T-helper 1 cell (primary cell): ENCODE measurements around the gene FITM1.
"Not testable (repeated sequence)": the region's sequence is repeated elsewhere in the genome, so short reads cannot be mapped to it uniquely, and the experiment has no call there.

Experiments
- DNase-seq, 5 donors: peaks; one replicate each; pipeline ENCODE4 v3.0.0-alpha.2; 2012 to 2020

The FITM1 gene

DNA sequence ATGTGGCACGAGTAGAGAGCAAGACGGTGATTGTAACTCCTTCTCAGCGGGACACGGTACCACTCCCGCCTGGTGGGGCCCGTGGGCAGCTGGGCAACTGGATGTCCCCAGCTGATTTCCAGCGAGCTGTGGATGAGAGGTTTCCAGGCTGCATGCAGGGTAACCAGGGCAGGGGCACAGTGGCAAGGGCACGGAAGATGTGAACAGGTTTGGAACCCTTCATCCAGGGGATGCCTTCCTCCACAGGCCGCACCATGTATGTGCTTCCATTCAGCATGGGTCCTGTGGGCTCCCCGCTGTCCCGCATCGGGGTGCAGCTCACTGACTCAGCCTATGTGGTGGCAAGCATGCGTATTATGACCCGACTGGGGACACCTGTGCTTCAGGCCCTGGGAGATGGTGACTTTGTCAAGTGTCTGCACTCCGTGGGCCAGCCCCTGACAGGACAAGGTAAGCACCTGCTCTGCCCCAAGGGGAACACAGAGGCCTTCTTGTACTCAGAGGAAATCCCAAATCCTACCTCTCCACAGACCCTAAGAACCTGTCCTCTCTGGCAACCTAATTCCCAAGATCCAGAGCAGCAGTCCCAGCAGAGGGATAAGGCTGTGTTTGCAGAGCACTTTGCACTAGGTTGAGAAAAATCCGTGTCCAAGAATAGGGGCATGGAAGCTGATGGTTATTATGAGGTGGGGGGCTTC is 32.1 kb upstream of the FITM1 start:
- DNase-seq: no peak

DNA sequence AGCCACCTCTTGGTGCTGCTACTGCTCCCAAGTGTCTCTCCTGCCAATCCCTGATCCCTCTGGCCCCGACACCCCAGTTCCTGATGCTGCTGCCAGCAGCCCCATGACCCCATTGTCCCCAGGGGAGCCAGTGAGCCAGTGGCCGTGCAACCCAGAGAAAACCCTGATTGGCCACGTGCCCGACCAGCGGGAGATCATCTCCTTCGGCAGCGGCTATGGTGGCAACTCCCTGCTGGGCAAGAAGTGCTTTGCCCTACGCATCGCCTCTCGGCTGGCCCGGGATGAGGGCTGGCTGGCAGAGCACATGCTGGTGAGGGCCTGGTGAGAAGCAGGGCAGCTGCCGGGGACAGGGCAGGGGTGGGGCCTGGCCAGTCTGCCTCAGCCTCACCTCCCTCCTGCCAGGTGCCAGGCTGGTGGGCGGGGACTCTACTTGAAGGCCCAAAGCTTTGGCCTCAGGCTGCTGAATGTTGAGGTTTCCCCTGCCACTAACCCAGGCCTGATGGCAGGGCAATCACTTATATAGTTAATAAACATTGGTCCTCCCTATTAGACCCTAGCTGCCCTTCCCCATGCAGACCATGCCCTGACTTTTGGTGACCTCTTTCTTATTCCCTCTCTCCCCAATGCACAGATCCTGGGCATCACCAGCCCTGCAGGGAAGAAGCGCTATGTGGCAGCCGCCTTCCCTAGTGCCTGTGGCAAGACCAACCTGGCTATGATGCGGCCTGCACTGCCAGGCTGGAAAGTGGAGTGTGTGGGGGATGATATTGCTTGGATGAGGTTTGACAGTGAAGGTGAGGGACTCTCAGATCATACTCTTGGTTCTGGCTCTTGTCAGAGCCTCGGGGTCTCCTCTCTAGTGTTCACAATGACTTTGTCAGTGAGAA is 31.3 kb upstream of the FITM1 start:
- no peak for DNase-seq

GRCh38 chr14:24100197-24100981 is 30.1 kb upstream of the FITM1 start:
- DNase-seq: no peak

GRCh38 chr14:24100982-24101494 is 29.4 kb upstream of the FITM1 start:
- no peak for DNase-seq

DNA sequence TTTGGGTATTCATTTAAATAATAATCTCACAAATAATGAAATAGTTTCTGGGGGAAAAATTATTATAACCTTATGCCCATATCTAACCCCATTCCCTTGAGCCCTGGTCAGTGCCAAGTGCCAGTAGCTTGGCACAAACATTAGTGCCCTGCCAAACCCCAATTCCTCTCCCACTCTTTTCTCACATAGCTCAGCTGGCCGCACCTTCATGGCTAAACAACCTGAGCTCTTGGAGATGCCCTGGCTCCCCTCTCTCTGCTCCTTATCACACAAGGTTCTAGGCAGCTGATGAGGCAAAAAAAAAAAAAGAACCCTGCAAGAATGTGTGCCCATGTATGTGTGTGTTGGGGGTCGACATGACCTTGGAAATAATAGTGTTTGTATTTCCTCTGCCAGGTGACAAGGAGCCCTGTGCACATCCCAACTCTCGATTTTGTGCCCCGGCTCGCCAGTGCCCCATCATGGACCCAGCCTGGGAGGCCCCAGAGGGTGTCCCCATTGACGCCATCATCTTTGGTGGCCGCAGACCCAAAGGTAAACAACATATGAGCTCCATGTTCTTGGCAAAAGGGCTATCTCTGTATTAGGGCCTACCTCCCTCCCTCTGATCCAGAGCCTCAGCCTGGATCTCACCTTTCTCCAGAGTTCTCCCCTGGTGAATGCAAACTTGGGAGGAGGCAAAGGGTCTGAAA is 28.0 kb upstream of the FITM1 start:
- no peak for DNase-seq

GRCh38 chr14:24103451-24103850 is 27.0 kb upstream of the FITM1 start:
- DNase-seq: no peak

DNA sequence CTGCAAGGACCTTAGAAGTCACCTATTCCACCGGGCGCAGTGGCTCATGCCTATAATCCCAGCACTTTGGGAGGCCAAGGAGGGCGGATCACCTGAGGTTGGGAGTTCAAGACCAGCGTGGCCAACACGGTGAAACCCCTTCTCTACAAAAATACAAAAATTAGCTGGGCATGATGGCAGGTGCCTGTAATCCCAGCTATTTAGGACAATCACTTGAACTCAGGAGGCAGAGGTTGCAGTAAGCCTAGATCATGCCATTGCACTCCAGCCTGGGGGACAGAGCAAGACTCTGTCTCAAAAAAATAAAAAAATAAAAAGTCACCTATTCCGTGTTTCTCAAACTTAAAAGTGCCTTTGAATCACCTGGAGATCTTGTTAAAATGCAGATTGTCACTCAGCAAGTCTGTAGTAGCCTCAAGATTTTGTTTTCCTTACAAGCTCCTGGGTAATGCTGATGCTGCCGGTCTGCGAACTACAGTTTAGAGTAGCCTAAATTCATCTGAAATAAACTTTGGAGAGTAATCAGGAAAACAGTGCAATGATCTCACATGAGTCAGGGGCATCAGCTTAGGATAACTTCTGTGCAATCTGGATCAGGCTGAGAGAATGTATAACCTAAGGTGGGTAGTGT is 24.7 kb upstream of the FITM1 start:
- not testable (repeated sequence) for DNase-seq

DNA sequence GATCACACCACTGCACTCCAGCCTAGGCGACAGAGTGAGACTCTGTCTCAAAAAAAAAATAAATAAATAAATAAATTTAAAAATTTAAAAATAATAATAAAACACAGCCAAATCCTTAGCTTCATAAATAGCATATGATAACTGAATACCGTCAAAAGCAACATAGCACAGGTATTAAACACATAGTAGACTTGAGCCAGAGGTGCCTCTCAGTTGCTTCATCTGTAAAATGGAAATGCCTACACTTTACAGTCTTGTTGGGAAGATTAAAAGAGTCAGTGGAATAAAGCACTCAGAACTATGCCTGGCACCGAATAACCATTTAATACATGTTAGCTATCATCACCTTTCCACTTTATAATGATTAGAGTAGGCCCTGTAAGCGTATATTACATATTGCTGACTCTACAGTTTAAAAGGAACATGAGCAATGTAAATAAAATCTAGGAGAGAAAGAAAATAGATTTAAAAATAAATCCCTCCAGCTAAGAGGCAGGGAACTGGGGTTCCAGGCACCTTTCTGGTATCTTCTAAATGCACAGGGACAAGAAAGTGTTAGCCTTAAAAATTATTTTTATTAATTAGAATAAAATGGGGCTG is 23.7 kb upstream of the FITM1 start:
- no peak for DNase-seq

GRCh38 chr14:24108336-24108874 is 22.1 kb upstream of the FITM1 start:
- DNase-seq: no peak

- DNase-seq: no peak
Measured at GRCh38 chr14:24110060-24110459, 20.4 kb upstream of the FITM1 start.

DNA sequence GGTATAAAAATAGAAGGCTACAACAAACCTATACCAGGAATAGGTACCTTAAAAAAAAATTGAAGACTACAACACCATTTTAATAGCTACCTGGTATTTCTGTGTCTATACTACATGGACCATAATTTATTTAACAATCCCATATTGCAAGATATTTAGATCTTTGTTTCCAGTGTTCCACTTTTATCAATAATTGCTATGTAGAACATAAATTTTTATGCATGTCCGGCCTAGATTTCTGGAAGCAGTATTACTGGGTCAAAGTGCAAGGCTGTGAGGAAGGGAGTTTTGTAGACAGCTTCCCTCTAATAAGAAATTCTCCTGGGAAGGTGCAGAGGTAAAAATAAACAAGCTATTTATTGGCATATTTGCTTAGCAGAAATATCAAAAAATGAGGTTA is 19.9 kb upstream of the FITM1 start:
- no peak for DNase-seq

GRCh38 chr14:24113379-24113800 is 17.1 kb upstream of the FITM1 start:
- no peak for DNase-seq

GRCh38 chr14:24113801-24114531 is 16.5 kb upstream of the FITM1 start:
- DNase-seq: peak; percentile 60 to 90 (median 70)

GRCh38 chr14:24114532-24115421 is 15.7 kb upstream of the FITM1 start, which contains the start of the genes DCAF11 and NRL:
Gene DCAF11, plus strand, starts transcription at chr14:24114777. Its CDS starts 818 bp downstream, at chr14:24115595.
Gene NRL, minus strand, starts transcription at chr14:24114949. Its CDS starts 32,101 bp downstream, at chr14:24082848.
- peak; percentile 98 to 100 (median 98) for DNase-seq

DNA sequence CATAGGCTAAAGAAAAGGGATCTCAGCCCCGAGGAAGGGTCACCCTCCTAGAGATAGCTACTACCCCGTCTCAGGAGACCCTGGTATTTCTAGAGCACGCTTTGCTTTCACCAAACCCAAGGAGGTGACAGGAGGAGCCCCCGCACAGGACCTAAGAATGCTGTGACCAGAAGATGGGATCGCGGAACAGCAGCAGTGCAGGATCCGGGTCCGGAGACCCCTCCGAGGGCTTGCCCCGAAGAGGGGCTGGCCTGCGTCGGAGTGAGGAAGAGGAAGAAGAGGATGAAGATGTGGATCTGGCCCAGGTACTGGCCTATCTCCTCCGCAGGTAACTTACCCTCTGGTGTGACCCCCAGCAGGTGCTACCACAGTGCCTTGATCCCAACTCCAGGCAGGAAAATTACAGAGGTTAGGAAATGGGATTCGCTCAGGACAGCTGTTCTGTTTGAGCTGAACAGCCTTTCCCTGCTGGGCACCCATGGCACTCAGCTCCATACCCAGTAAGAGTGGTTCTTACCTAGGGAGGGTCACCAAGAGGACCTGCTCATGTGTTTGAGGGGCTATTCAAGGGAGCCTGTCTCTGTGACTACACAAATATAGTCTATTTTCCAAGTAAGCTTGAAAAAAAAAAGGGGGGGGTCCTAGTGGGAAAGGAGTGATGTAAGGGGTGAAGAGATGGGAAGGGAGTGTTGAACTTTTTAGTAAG is 14.9 kb upstream of the FITM1 start:
- DNase-seq: no peak

GRCh38 chr14:24116128-24116814 is 14.2 kb upstream of the FITM1 start:
- DNase-seq: no peak

GRCh38 chr14:24117179-24117578 is 13.3 kb upstream of the FITM1 start:
- no peak for DNase-seq

DNA sequence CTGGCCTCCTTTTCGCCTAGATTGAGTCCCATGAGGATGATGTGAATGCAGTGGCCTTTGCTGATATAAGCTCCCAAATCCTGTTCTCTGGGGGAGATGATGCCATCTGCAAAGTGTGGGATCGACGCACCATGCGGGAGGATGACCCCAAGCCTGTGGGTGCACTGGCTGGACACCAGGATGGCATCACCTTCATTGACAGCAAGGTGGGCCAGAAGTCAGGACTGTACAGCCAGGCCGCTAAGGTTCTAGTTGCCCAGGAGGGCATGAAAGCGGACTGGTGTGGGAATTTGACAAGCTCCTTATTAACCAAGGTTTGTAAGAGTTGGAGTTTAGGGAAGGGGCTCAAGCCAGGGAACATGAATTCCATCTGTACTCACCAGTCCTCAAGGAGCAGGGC is 10.8 kb upstream of the FITM1 start:
- no peak for DNase-seq
